GM12891 (cell line): ENCODE data around the gene SCUBE1.

Experiments used
- PAX5 ChIP-seq: IDR thresholded peaks from 2 replicates; pipeline ENCODE4 v1.6.1; 2011; ENCODE audit warnings: low read length, moderate library complexity, mild to moderate bottlenecking; ENCODE audit not compliant: insufficient read depth, severe bottlenecking
- POLR2A ChIP-seq: IDR thresholded peaks from 2 replicates; pipeline ENCODE4 v1.6.1; 2011; ENCODE audit warnings: low read depth, low read length, control low read depth
- POLR2AphosphoS5 ChIP-seq: IDR thresholded peaks from 2 replicates; pipeline ENCODE4 v1.6.1; 2011; ENCODE audit warnings: low read depth, low read length, control low read depth
- POU2F2 ChIP-seq: IDR thresholded peaks from 2 replicates; pipeline ENCODE4 v1.6.1; 2011; ENCODE audit warnings: low read depth, mild to moderate bottlenecking, control low read depth, low read length, moderate library complexity
- TAF1 ChIP-seq: IDR thresholded peaks from 2 replicates; pipeline ENCODE4 v1.6.1; 2011; ENCODE audit warnings: low read depth, low read length, control low read depth

DNA sequence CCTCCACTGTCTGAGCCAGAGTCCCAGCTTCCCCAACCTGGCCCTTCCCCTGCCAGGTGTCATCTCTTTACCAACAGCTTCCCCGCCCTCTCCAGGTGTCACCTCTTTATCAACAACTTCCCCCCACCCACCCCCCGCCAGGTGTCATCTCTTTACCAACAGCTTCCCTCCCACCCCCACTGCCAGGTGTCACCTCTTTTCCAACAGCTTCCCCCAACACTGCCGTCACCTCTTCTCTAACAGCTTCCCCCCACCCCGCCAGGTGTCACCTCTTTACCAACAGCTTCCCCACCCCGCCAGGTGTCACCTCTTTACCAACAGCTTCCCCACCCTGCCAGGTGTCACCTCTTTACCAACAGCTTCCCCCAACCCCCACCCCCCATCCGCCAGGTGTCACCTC lies 126.4 kb downstream of the SCUBE1 start:
- TF ChIP-seq POLR2A, result no peak
- no peak for TF ChIP-seq TAF1
- TF ChIP-seq POLR2AphosphoS5, result no peak
- TF ChIP-seq POU2F2, result no peak
- TF ChIP-seq PAX5, result no peak
